Measurements from ENCODE around the gene PPARG.
"Not testable (repeated sequence)": the region's sequence is repeated elsewhere in the genome, so short reads cannot be mapped to it uniquely, and the experiment has no call there.

Gene PPARG

GRCh38 chr3:12465836-12466225, 177.0 kb downstream of the PPARG start:
- no peak for DNase-seq

DNA sequence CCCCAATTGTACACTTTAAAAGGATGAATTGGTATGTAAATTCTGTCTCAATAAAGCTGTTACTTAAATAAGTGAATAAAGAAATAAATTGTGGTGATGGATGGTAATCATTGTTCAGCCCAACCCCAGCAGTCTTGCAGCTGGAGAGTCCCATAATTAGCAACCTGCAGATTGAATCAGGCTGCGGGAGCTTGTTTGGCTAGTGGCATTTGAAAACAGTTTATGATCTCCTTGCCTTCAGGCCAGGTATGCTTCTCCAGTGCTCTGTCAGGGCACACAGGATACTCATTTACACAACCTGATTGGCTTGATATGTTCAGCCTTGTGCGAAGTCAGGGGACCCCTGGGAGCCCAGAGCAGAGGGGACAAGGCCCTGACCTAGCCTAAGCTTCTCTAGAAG, 178.9 kb downstream of the PPARG start:
- DNase-seq, result no peak

GRCh38 chr3:12468276-12468675, 179.4 kb downstream of the PPARG start:
- no peak for DNase-seq

DNA sequence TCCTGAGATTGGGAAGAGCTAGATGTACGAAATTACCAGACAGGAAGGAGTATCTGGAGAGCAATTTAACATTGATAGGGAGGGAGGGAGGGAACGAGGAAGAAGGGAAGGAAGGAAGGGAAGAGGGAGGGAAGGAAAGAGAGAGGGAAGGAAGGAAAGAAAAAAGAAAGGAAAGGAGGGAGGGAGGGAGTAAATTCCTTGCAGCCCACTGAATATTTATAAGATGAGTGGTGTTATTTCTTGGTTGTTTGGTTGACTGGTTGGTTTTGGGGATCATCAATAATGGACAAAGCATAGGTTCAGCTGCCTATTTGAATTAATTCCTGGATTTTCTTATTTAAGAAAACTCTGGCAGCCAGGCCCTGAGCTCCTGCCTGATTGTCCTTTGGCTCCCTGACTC, 179.9 kb downstream of the PPARG start:
- no peak for DNase-seq

- DNase-seq, result not testable (repeated sequence)
Observed at GRCh38 chr3:12469222-12469621, 180.4 kb downstream of the PPARG start.

DNA sequence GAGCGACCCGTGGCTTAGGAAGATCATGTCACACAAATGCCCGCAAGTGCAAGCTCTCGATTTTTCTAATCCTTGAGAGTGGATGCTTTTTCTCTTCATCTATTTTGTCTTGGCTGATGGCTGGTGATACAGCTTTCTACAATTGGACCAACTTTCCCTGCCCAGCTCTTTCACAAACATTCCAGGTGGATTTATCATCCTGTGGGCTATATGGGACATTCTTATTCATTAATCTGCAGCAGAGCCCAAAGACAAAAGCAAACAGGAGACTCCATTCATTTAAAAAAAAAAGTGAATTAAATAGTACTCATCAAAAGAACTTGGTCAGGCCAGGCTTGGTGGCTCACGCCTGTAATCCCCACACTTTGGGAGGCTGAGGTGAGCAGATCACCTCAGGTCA, 181.2 kb downstream of the PPARG start:
- DNase-seq, result no peak

- DNase-seq, result no peak
Observed at GRCh38 chr3:12470680-12471079, 181.8 kb downstream of the PPARG start.

DNA sequence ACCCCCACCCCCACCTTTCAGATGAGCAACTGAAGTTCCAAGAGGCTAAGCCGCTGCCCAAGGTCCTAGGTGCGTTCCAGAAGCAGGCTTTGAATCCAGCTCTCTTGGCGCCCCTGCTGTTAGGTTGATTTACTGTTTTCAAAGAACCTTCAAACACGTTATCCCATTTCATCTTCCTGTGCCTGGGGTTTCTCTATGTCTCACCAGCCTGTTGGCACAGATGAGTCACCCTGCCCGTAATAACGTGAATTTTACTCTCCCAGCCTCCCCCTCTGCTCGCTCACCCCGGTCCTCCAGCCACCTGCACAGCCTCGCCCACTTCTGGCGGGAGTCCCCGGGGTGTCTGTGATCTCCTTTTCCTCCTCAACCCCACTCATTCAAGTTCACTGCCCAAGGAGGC, 182.4 kb downstream of the PPARG start:
- DNase-seq, result no peak

GRCh38 chr3:12472000-12472610, 183.2 kb downstream of the PPARG start:
- DNase-seq, result no peak

DNA sequence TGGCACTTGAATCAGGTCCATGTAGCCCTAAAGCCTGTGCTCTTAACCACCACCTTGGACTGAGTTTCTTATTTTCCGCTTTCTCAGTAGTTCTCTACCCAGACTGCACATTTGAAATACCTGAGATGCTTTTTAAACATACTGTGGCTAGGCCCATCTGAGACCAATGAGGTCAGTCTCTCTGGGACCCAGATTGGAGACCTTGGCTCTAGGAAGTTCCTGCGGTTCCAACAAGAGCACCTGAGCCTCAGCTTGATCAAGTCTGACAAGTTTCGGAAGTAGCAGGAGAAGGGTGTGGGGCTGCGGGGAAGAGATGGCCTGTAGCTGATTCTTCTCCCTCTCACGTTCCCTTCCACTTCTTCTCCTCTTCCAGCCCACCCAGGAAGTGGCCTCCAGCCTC, 183.9 kb downstream of the PPARG start:
- no peak for DNase-seq

DNA sequence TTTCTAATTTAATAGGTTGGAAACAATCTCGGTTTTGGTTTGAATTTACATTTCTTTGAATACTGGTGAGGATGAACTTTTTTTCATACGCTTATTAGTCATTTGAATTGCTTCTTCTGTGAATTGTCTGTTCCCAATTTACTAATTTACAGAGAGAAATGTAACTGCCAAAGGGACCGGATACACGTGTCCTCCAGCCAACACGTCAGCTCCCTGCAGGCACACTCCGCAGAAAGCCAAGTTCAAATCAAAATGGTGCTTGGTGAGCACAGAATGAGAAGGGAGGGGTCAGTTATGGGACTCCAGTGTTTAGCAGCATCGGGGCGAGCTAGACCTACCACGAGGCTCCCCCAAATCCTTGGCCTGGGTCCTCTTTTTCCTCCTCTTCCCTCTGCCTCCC, 184.6 kb downstream of the PPARG start:
- DNase-seq, result no peak

GRCh38 chr3:12476238-12476897, 187.5 kb downstream of the PPARG start:
- no peak for DNase-seq

DNA sequence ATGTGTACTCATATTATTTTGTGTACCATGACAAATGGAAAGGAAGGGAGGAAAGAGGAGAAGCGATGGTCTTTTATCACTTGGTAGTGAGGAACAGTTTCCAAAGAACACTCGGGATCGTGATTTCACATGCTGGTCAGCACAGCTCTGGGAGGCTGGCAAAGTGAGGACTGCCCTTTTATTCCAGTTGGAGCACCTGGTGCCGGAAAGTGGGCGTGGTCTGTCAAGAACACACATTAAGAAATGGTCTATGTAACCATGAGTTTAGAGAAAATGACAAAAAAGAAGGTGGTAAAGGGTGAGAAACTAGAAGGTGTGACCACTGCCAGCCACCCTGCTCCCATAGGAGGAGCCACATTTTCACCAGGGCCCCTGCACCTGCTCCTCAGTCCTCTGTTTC, 188.4 kb downstream of the PPARG start:
- no peak for DNase-seq

DNA sequence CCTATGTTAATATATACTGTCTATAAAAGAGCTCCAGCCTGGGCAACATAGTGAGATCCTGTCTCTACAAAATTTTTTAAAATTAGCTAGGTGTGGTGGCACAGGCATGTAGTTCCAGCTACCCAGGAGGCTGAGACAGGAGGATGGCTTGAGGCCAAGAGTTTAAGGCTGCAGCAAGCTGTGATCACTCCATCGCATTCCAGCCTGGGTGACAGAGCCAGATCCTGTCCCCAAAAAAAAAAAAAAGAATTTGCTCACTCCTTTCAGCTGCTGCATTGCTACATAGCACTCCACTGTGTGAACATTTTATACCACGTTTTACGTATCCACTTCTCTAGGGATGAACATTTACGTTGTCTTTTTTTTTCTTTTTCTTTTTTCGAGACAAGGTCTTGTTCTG, 189.5 kb downstream of the PPARG start:
- DNase-seq, result no peak

DNA sequence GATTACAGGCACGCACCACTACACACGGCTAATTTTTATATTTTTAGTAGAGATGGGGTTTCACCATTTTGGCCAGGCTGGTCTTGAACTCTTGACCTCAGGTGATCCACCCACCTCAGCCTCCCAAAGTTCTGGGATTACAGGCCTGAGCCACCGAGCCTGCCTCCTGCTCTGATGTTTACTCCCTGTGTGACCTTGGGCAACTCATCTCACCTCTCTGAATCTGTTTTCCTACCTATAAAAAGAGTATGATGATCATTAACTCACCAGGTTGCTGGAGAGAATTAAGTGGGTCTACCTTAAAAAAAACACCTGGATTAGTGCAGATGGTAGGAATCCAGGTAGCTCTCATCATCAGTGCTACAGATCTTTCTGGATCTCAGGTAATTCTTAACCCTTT, 190.3 kb downstream of the PPARG start:
- DNase-seq, result not testable (repeated sequence)

DNA sequence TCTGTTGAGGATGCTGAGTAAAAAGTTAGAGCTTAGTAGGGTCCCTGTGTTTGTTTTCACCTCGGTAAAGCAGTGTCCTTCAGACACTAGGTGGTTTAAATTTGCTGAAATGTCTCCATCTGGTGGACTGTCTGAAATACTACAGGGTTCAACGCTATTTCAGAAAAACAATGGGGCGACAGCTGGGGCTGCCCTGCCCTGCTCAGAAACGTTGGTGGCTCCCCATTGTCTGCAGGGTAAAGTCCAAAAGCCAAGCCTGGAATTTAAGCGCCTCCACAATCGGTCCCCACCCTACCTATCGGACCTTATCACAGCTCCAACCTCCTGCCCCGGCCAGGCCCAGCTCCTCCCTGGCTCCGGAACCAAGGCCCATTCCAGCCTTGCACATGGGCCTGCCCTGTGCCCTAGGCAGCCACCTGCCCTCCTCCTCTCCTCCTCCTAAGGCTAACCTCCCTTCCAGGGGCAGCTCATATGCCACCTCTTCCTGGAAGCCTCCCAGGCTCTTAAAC, 191.1 kb downstream of the PPARG start:
- DNase-seq, result peak; percentile 10 to 29

- peak; percentile 2 to 9 for DNase-seq
Observed at GRCh38 chr3:12483410-12483809, 194.5 kb downstream of the PPARG start.

GRCh38 chr3:12483872-12484197, 195.0 kb downstream of the PPARG start:
- no peak for DNase-seq
